ENCODE measurements around the gene UBA1. TPM values are rescaled to one million over a fixed set of nuclear protein-coding genes. Genes with fewer than 3 reads are reported as not detected.

Gene UBA1
- total RNA-seq, 1 donor from 2014 or later = 384 TPM

DNA sequence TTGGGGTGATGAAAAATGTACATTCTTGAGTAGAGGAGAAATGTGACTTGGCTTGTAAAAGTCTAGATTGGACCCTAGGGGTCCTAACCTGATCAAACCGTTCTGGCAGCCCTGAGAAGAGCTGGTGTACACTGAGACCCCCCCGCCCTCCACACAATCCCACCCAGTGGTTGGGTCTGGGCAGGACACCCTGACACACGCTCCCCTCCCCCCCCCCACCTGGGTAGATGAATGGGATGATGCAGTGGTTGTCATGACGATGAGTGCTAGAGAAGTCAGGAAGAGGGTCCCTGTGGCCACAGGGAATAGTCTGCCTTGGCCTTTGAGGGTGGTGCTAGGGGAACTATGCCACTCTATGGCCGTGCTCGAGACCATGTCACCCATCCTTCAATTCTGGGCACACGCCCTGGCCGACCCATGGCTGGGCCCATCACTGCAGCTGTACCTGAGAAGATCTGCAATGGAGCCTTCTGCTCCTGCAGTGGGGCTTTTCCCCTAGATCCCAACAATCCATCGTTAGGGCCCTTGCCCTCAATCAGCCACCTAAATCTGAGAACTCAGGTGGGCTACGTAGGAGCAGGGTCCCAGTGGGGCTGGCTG lies 29.2 kb downstream of the UBA1 start:
- DNase-seq (ENCODE audit: extremely low spot score, unreplicated experiment) = no peak
- TF ChIP-seq, protein P1, sequence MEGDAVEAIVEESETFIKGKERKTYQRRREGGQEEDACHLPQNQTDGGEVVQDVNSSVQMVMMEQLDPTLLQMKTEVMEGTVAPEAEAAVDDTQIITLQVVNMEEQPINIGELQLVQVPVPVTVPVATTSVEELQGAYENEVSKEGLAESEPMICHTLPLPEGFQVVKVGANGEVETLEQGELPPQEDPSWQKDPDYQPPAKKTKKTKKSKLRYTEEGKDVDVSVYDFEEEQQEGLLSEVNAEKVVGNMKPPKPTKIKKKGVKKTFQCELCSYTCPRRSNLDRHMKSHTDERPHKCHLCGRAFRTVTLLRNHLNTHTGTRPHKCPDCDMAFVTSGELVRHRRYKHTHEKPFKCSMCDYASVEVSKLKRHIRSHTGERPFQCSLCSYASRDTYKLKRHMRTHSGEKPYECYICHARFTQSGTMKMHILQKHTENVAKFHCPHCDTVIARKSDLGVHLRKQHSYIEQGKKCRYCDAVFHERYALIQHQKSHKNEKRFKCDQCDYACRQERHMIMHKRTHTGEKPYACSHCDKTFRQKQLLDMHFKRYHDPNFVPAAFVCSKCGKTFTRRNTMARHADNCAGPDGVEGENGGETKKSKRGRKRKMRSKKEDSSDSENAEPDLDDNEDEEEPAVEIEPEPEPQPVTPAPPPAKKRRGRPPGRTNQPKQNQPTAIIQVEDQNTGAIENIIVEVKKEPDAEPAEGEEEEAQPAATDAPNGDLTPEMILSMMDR (conservative IDR thresholded peaks at IDR 0.05) = peak; percentile 31
- H3K9me3 Mint-ChIP-seq = no peaks in the 10 kb centered on the region
- no peak overlapping the region for H3K27ac Mint-ChIP-seq
- no peak overlapping the region for H3K4me3 Mint-ChIP-seq
- H3K36me3 Mint-ChIP-seq = peaks cover 28% of the 10 kb centered on the region
- H3K27me3 Mint-ChIP-seq = no peaks in the 10 kb centered on the region
- H3K4me1 Mint-ChIP-seq (ENCODE audit: unreplicated experiment) = peaks cover 25% of the 10 kb centered on the region

DNA sequence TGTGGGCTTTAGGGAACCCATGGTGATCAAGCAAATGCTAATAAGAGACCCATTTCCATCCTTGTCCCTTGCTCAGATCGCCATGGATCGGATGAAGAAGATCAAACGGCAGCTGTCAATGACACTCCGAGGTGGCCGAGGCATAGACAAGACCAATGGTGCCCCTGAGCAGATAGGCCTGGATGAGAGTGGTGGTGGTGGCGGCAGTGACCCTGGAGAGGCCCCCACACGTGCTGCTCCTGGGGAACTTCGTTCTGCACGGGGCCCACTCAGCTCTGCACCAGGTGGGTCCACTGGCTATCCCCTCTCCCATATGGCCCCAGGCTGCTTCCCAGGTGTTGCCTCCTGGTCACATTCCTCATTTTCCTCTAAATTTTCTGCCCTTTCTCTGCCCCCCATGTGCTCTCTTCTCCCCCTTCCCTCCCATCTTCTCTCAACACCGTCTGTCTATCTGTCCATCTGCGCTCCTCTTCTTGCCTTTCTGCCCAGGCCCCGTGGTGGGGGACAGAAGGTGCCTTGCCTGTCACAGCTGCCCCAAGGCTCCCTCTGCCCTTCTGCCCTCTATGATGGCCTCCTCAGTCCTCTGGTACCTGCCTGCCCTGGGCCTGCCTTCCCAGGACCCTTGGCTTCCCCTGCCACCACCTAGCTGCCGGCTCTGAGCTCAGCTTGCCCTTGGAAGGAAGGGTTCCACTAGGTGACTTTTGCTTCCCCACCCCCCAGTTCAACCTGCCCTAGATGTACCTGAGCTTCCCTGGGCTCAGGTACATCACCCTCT lies 30.0 kb downstream of the UBA1 start:
- TF ChIP-seq, protein P1 (conservative IDR thresholded peaks at IDR 0.05) = no peak
- H3K36me3 Mint-ChIP-seq = peaks cover 36% of the 10 kb centered on the region
- H3K27me3 Mint-ChIP-seq = no peaks in the 10 kb centered on the region
- no peak for DNase-seq (ENCODE audit: extremely low spot score, unreplicated experiment)
- H3K27ac Mint-ChIP-seq = no peak overlapping the region
- H3K9me3 Mint-ChIP-seq = no peaks in the 10 kb centered on the region
- H3K4me1 Mint-ChIP-seq (ENCODE audit: unreplicated experiment) = peaks cover 25% of the 10 kb centered on the region
- H3K4me3 Mint-ChIP-seq = no peak overlapping the region

DNA sequence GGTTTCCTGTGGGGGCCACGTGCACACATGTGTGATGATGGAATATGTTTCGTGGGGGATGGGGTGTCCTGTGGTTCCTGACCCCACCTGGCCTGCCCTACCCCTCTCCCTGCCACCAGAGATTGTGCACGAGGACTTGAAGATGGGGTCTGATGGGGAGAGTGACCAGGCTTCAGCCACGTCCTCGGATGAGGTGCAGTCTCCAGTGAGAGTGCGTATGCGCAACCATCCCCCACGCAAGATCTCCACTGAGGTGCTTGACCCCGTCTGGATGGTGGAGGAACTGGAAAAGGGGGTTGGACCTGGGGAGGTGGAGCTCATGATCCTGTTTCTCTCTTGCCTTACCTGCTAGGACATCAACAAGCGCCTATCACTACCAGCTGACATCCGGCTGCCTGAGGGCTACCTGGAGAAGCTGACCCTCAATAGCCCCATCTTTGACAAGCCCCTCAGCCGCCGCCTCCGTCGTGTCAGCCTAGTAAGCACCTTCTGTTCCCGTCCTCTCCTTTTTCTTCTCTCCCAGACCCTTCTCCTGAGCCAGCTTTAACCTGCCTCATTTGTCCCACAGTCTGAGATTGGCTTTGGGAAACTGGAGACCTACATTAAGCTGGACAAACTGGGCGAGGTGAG lies 30.8 kb downstream of the UBA1 start:
- no peak for DNase-seq (ENCODE audit: extremely low spot score, unreplicated experiment)
- no peak overlapping the region for H3K4me3 Mint-ChIP-seq
- H3K36me3 Mint-ChIP-seq = peaks cover 39% of the 10 kb centered on the region
- no peaks in the 10 kb centered on the region for H3K27me3 Mint-ChIP-seq
- no peaks in the 10 kb centered on the region for H3K9me3 Mint-ChIP-seq
- TF ChIP-seq, protein P1 (conservative IDR thresholded peaks at IDR 0.05) = no peak
- peaks cover 25% of the 10 kb centered on the region for H3K4me1 Mint-ChIP-seq (ENCODE audit: unreplicated experiment)
- no peak overlapping the region for H3K27ac Mint-ChIP-seq

DNA sequence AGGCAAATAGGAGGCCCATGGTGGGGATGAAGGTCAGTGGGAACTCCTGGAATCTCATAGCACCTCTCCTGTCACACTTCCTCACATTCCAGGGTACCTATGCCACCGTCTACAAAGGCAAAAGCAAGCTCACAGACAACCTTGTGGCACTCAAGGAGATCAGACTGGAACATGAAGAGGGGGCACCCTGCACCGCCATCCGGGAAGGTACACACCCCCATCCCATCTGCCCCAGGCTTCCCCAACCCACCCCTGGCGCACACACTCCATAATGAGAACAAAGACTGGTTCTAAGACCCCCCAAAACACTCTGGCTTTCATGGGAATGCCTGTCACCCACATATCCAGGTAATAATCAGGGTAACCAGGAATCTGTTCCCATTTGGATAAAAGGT lies 31.3 kb downstream of the UBA1 start:
- Mint-ChIP-seq H3K36me3 (peaks cover 37% of the 10 kb centered on the region), H3K4me3 (no peak overlapping the region), H3K27me3 (no peaks in the 10 kb centered on the region), H3K4me1 (ENCODE audit: unreplicated experiment) (peaks cover 21% of the 10 kb centered on the region), H3K9me3 (no peaks in the 10 kb centered on the region), H3K27ac (no peak overlapping the region)
- DNase-seq (ENCODE audit: extremely low spot score, unreplicated experiment) = no peak
- TF ChIP-seq, protein P1 (conservative IDR thresholded peaks at IDR 0.05) = no peak

DNA sequence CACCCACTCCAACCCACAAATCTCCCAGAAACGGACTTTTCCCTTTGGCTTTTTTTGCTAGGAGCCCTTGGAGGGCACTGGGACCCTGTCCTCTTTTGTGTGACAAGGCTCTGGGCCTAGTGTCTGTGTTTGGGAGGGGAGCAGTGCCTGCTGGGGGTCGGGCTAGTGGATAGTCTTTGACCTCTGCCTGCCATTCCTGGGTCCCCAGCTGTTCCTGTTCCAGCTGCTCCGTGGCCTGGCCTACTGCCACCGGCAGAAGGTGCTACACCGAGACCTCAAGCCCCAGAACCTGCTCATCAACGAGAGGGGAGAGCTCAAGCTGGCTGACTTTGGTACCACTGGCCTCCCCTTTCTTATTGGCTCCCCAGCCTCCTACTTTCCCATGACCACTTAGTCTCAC lies 32.4 kb downstream of the UBA1 start:
- Mint-ChIP-seq H3K9me3 (no peaks in the 10 kb centered on the region), H3K4me1 (ENCODE audit: unreplicated experiment) (peaks cover 14% of the 10 kb centered on the region), H3K27me3 (no peaks in the 10 kb centered on the region), H3K36me3 (peaks cover 32% of the 10 kb centered on the region), H3K4me3 (no peak overlapping the region), H3K27ac (peak overlapping the region; percentile 19)
- no peak for DNase-seq (ENCODE audit: extremely low spot score, unreplicated experiment)
- TF ChIP-seq, protein P1 (conservative IDR thresholded peaks at IDR 0.05) = no peak

All from type B pancreatic cell (in vitro differentiated cells).